K562 (cell line): ENCODE measurements around the gene ANKLE1. TPM values are rescaled to one million over a fixed set of nuclear protein-coding genes. Genes with fewer than 3 reads are reported as not detected.
A peak's percentile ranks its signal among the peaks of the same experiment; 100 is the strongest.

Experiments
- ATAC-seq: fragments of 200-7000 bp; cut with Tn5 transposase; 3 replicates; pipeline ENCODE4 v1.9.1; 2020; ENCODE audit warnings: moderate library complexity
- BruUV-seq: library from RNA; stranded (reverse); fragments of 400-500 nt; replicated peaks from 2 replicates; lab custom pipeline; 2021; lab: Mats Ljungman, UMichigan
- CTCF ChIA-PET: fragments of 300-600 bp; formaldehyde crosslinking; extraction: SDS; loops from one replicate; lab custom pipeline; 2021; ENCODE audit warnings: low intra/inter-chr PET ratio; lab: Yijun Ruan, JAX
- POLR2A ChIA-PET: fragments of 300-600, 350-650 bp; sonication (Branson Sonifier 250); formaldehyde crosslinking; extraction: SDS; loops from one replicate; lab custom pipeline; 2021; ENCODE audit warnings: antibody characterized with exemption, inconsistent platforms; lab: Yijun Ruan, JAX
- DNase-seq, 4 experiments: peaks; one replicate each; pipeline versions ENCODE4 v3.0.0 to v3.0.0-alpha.2; 2011 to 2018; ENCODE audit warnings: low spot score in 3 of 4, mixed read lengths in 3 of 4; ENCODE audit errors: extremely low read depth in 1 of 4
- FAIRE-seq: peaks from 2 replicates; lab custom pipeline; 2011; peaks lifted over from hg19 to GRCh38; lab: Jason Lieb, UNC
- H2AFZ ChIP-seq: 2 replicates; pipeline ENCODE4 v1.6.0; 2011; ENCODE audit warnings: low read depth, low read length, control low read depth, inconsistent platforms
- H3K27ac ChIP-seq: fragments of 200-600 bp; 3 replicates; pipeline ENCODE4 v1.8.0; 2011; ENCODE audit warnings: low read depth, mild to moderate bottlenecking, control low read depth, inconsistent platforms, low read length, moderate library complexity, mixed read lengths; ENCODE audit errors: extremely low read depth
- H3K27me3 ChIP-seq, 2 experiments: fragments of 300-600 bp in 1 of 2; 2 replicates in 1 of 2; 3 replicates in 1 of 2; pipeline versions ENCODE4 v1.6.0 to v1.8.0; 2011; ENCODE audit warnings: inconsistent platforms in 2 of 2, low read length in 2 of 2, mild to moderate bottlenecking in 1 of 2, mixed read lengths in 1 of 2, moderate library complexity in 1 of 2; ENCODE audit not compliant: control insufficient read depth in 2 of 2, insufficient read depth in 2 of 2
- H3K36me3 ChIP-seq: fragments of 300-600 bp; 3 replicates; pipeline ENCODE4 v1.8.0; 2011; ENCODE audit warnings: mild to moderate bottlenecking, low read length, inconsistent platforms; ENCODE audit not compliant: control insufficient read depth, insufficient read depth
- H3K4me1 ChIP-seq, 2 experiments: fragments of 200-600 bp in 1 of 2; replicated peaks in 1 of 2; 2 replicates in 1 of 2; 3 replicates in 1 of 2; pipeline versions ENCODE4 v1.5.1 to v1.8.0; 2011; ENCODE audit warnings: inconsistent platforms in 2 of 2, low read length in 2 of 2, mild to moderate bottlenecking in 1 of 2, mixed read lengths in 1 of 2, moderate library complexity in 1 of 2; ENCODE audit not compliant: control insufficient read depth in 2 of 2, insufficient read depth in 2 of 2
- H3K4me2 ChIP-seq: 2 replicates; pipeline ENCODE4 v1.6.1; 2011; ENCODE audit warnings: low read length, control low read depth, inconsistent platforms, mixed read lengths; ENCODE audit not compliant: insufficient read depth
- H3K4me3 ChIP-seq: fragments of 200-600 bp; sonication (generic), shearing (Covaris generic); 2 replicates; pipeline ENCODE4 v1.5.1; 2016; ENCODE audit warnings: control low read depth, inconsistent platforms
- H3K79me2 ChIP-seq: fragments of 200-600 bp; 3 replicates; pipeline ENCODE4 v1.8.0; 2011; ENCODE audit warnings: low read length, inconsistent platforms; ENCODE audit not compliant: control insufficient read depth, insufficient read depth
- H3K9ac ChIP-seq, 2 experiments: 2 replicates each; pipeline versions ENCODE4 v1.6.0 to v1.6.1; 2011; ENCODE audit warnings: low read depth in 2 of 2, low read length in 2 of 2, control low read depth in 1 of 2, inconsistent platforms in 1 of 2, mild to moderate bottlenecking in 1 of 2, mixed read lengths in 1 of 2; ENCODE audit not compliant: insufficient read depth in 1 of 2
- H3K9me1 ChIP-seq: one replicate; pipeline ENCODE4 v1.6.0; 2011; ENCODE audit warnings: inconsistent platforms, mild to moderate bottlenecking, low read length, moderate library complexity; ENCODE audit not compliant: control insufficient read depth, insufficient read depth
- H3K9me3 ChIP-seq: replicated peaks from 2 replicates; pipeline ENCODE4 v1.5.1; 2011; ENCODE audit warnings: low read depth, low read length, inconsistent platforms; ENCODE audit not compliant: control insufficient read depth, insufficient read depth
- H4K20me1 ChIP-seq: replicated peaks from 2 replicates; pipeline ENCODE4 v1.6.1; 2011; ENCODE audit warnings: low read length, inconsistent platforms, mixed read lengths; ENCODE audit not compliant: control insufficient read depth, insufficient read depth
- CREB3L1 ChIP-seq: fragments of 450-650 bp; IDR thresholded peaks from 2 replicates; pipeline ENCODE4 v1.6.1; 2014; ENCODE audit warnings: low read depth, mild to moderate bottlenecking, moderate library complexity, borderline replicate concordance
- CXXC5 ChIP-seq: fragments of 250-450 bp; sonication (Bioruptor Pico); IDR thresholded peaks from 2 replicates; pipeline ENCODE4 v1.8.0; 2022; ENCODE audit warnings: inconsistent platforms, mild to moderate bottlenecking, moderate library complexity
- E2F6 ChIP-seq, 2 experiments: IDR thresholded peaks; 2 replicates each; pipeline ENCODE4 v1.6.1; 2011; ENCODE audit warnings: borderline replicate concordance in 1 of 2, control low read depth in 1 of 2, low read depth in 1 of 2, low read length in 1 of 2, mild to moderate bottlenecking in 1 of 2, mixed read lengths in 1 of 2, moderate library complexity in 1 of 2; ENCODE audit not compliant: insufficient read depth in 1 of 2, insufficient read length in 1 of 2, poor library complexity in 1 of 2, severe bottlenecking in 1 of 2; ENCODE audit errors: extremely low read depth in 1 of 2
- NCOA4 ChIP-seq: fragments of 450-650 bp; IDR thresholded peaks from 2 replicates; pipeline ENCODE4 v1.6.1; 2018; ENCODE audit warnings: mild to moderate bottlenecking; ENCODE audit not compliant: partially characterized antibody
- POLR2AphosphoS5 ChIP-seq: IDR thresholded peaks from 2 replicates; pipeline ENCODE4 v1.6.1; 2011; ENCODE audit warnings: mild to moderate bottlenecking, low read depth, low read length, moderate library complexity; ENCODE audit not compliant: control insufficient read depth, insufficient read depth
- RB1 ChIP-seq: fragments of 450-650 bp; IDR thresholded peaks from 2 replicates; pipeline ENCODE4 v1.6.1; 2017; ENCODE audit warnings: low read depth, mild to moderate bottlenecking
- SMARCE1 ChIP-seq: fragments of 450-650 bp; IDR thresholded peaks from 2 replicates; pipeline ENCODE4 v1.7.1; 2016; ENCODE audit warnings: mild to moderate bottlenecking
- TEAD4 ChIP-seq, 2 experiments: sonication (generic) in 1 of 2; formaldehyde crosslinking in 1 of 2; IDR thresholded peaks; 2 replicates each; pipeline versions ENCODE4 v1.6.1 to v1.8.0; 2012 to 2022; ENCODE audit warnings: borderline replicate concordance in 1 of 2, inconsistent platforms in 1 of 2, low read length in 1 of 2, mild to moderate bottlenecking in 1 of 2, missing genetic modification reagents in 1 of 2
- U2AF2 ChIP-seq: fragments of 200-400 bp; formaldehyde crosslinking; optimal IDR thresholded peaks from 2 replicates; pipeline ENCODE3; 2017; ENCODE audit warnings: low read depth, mild to moderate bottlenecking, low read length
- ZFP36 ChIP-seq: fragments of 150-350 bp; IDR thresholded peaks from 2 replicates; pipeline ENCODE4 v1.6.1; 2018; ENCODE audit warnings: low read length, low read depth; ENCODE audit not compliant: partially characterized antibody
- ZFX ChIP-seq: sonication (generic); formaldehyde crosslinking; IDR thresholded peaks from 2 replicates; pipeline ENCODE4 v1.8.0; 2022; ENCODE audit warnings: mild to moderate bottlenecking, missing genetic modification reagents, moderate library complexity
- ZNF133 ChIP-seq: fragments of 250-450 bp; sonication (Bioruptor Pico); IDR thresholded peaks from 2 replicates; pipeline ENCODE4 v1.4.0; 2020; ENCODE audit warnings: mild to moderate bottlenecking
- ZNF395 ChIP-seq: fragments of 200-800 bp; sonication (Bioruptor generic); IDR thresholded peaks from 2 replicates; pipeline ENCODE4 v1.6.1; 2017; ENCODE audit warnings: missing genetic modification characterization, missing compliant biosample characterization
- ZNF77 ChIP-seq: fragments of 250-450 bp; sonication (Bioruptor Pico); IDR thresholded peaks from 2 replicates; pipeline ENCODE4 v1.5.0; 2020
- WGBS: fragments of 100-300 bp; shearing (Covaris generic); methylation state at CpG from one replicate; pipeline ENCODE4 v1.1.6; 2016; ENCODE audit warnings: low coverage, mixed read lengths; ENCODE audit not compliant: insufficient coverage; ENCODE audit errors: missing lambda C conversion rate; 5-methylcytosine and 5-hydroxymethylcytosine counted together
- in situ Hi-C: fragments of 300-500 bp; cut with MboI; formaldehyde crosslinking; loops from 4 replicates; pipeline ENCODE4 v1.15.0; 2018; ENCODE audit warnings: inconsistent platforms, mixed read lengths
- intact Hi-C: fragments of 100-400 bp; cut with micrococcal nuclease; formaldehyde crosslinking; loops from 2 replicates; pipeline ENCODE4 v1.14.2; 2022
- polyA plus RNA-seq, 8 experiments: library from polyadenylated mRNA; depleted of rRNA in 4 of 8; stranded (reverse) in 5 of 8; unstranded in 3 of 8; fragments of >200 nt; fragmentation: Nextera tagmentation in 2 of 8; fragmentation: Illumina TruSeq in 1 of 8; extraction: Ambion mirVana in 2 of 8; extraction: Trizol in 1 of 8; gene quantifications; 2 replicates each; pipeline versions ENCODE4 v1.2.1 to v1.2.3, GENCODE V29; 2011 to 2014; ENCODE audit warnings: inconsistent platforms in 1 of 8, missing spikeins in 1 of 8
- total RNA-seq, 7 experiments: library from RNA; depleted of rRNA in 6 of 7; stranded (reverse); fragments of >200 nt in 6 of 7; fragmentation: Illumina TruSeq in 2 of 7; extraction: Trizol in 2 of 7; gene quantifications; 2 replicates each; pipeline versions ENCODE4 v1.2.1 to v1.2.3, GENCODE V29; 2011 to 2021; ENCODE audit warnings: low replicate concordance in 1 of 7

ANKLE1 gene
- total and polyA plus RNA-seq, 9 of the 15 experiments (the other 6 are each of a cell fraction or from before 2014, with no cell fraction given), result 0.63 to 9.2 (median 2.9) TPM

GRCh38 chr19:17244618-17245534 is 36.8 kb upstream of the ANKLE1 start (continued):
- TF ChIP-seq CREB3L1 (0 out of 2 replicates have a peak, but pooled peaks have one; percentile 27), U2AF2 (no peak), ZFP36 (peak; percentile 32), ZFX (CRISPR knock-in tag) (peak; percentile 73), ZNF133 (CRISPR knock-in tag) (no peak), SMARCE1 (no peak), ZNF77 (CRISPR knock-in tag) (no peak), NCOA4 (no peak)

GRCh38 chr19:17245535-17245984 is 36.1 kb upstream of the ANKLE1 start, which contains the start of gene NR2F6:
Gene NR2F6, minus strand, starts transcription at chr19:17245919. Its CDS starts 699 bp downstream, at chr19:17245220.
- peak in 3 of 4 experiments; percentile 76 to 85 (median 80) for DNase-seq
- ChIA-PET CTCF (no interaction called here), POLR2A (interaction anchor here (0.6 to 1.1 kb wide), 2 partner anchors 11 to 19 kb away, joined by 3 to 4 read pairs; no protein-coding TSS in a partner anchor)
- Histone ChIP-seq H3K4me2 (peak within 1 kb of the TSS; percentile 93), H3K9me1 (no peaks in the 10 kb centered on the region), H3K27me3 (no peaks in the 10 kb centered on the region), H3K27ac (peak within 1 kb of the TSS; percentile 96), H3K36me3 (peaks cover 15% of the 10 kb centered on the region; the same call in 2 of the 3 replicates), H4K20me1 (peaks cover 15% of the 10 kb centered on the region), H3K79me2 (peaks cover 47% of the 10 kb centered on the region), H3K4me3 (peak within 1 kb of the TSS; percentile 80), H3K9me3 (no peaks in the 10 kb centered on the region), H3K4me1 (peaks cover 45 to 88% of the 10 kb centered on the region in 2 experiments), H2AFZ (peak within 1 kb of the TSS; percentile 91), H3K9ac (peak within 1 kb of the TSS; percentile 76 to 91)
- ATAC-seq, result no peak
- in situ Hi-C loops (no loop called here), intact Hi-C loops (loop anchor here (5.0 kb wide), 1 partner anchor 38 kb away; no protein-coding TSS in a partner anchor)
- no TSS peak for BruUV-seq
- no peak for FAIRE-seq
- WGBS, result 0% methylated on average over 11 of the region's 72 CpGs
- TF ChIP-seq E2F6 (IDR thresholded peaks at IDR 0.05; ENCODE audit: borderline replicate concordance in 1 of 2, extremely low read depth in 1 of 2, insufficient read depth in 1 of 2, insufficient read length in 1 of 2, low read depth in 1 of 2, low read length in 1 of 2, poor library complexity in 1 of 2, severe bottlenecking in 1 of 2), result peak in 1 of 2 experiments; percentile 53
- peak; percentile 56 for TF ChIP-seq CXXC5
- TF ChIP-seq TEAD4 (IDR thresholded peaks at IDR 0.05; ENCODE audit: low read length), result no peak
- no peak for TF ChIP-seq TEAD4 (CRISPR knock-in tag; IDR thresholded peaks at IDR 0.05; ENCODE audit: borderline replicate concordance)
- peak; percentile 34; the same call in 1 of the 2 replicates for TF ChIP-seq RB1
- 0 out of 2 replicates have a peak, but pooled peaks have one; percentile 20 for TF ChIP-seq ZNF395 (CRISPR knock-in tag)
- TF ChIP-seq POLR2AphosphoS5, result peak; percentile 55; the same call in 1 of the 2 replicates
